Measurements from ENCODE around the gene PABPN1L. TPM values are rescaled to one million over a fixed set of nuclear protein-coding genes. Genes with fewer than 3 reads are reported as not detected.

PABPN1L gene
- polyA plus RNA-seq, 2 of the 4 experiments (the other 2 are of a cell fraction) = not detected

DNA sequence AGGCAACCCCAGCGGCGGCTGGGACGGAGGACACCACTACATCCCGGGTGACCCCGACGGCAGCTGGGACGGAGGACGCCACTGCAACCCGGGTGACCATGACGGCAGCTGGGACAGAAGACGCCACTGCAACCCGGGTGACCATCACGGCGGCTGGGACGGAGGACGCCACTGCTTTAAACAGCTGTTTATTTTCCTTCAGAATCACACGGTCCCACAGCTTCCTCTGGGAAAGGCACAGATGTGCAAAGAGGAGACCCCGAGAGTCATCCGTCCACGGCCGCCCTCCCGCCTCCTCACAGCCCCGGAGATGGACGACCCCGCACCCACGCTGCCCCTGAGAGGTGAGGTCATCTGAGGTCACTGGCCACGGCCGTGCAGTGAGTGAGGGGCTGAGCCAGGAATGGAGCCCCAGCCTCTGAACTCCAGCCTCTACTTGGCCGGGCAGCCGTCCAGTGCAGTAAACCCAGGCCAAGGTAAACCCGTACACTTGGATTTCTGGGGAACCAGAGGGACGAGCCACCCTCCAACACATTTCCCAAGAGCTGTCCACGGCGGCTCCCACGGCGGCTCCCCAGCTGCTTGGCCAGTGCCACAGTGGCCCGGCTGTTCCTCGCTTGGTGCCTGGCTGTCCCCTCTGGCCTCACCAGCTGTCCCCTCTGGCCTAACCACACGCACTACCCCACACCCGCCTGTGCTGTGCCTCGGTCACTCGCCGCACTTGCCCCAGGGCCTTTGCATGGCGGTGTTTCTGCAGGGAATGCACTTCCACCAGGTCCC lies 43.2 kb upstream of the PABPN1L start:
- WGBS (ENCODE audit: missing lambda C conversion rate) = 80% methylated on average over 34 of the region's 44 CpGs
- H3K4me3 ChIP-seq = no peak overlapping the region
- no peak overlapping the region for H3K27ac ChIP-seq
- ChIA-PET CTCF (no interaction called here), POLR2A (no interaction called here)
- no peak for TF ChIP-seq HOXB5 (CRISPR knock-in tag; IDR thresholded peaks at IDR 0.05)
- no peak for TF ChIP-seq GATA3 (IDR thresholded peaks at IDR 0.05; ENCODE audit: borderline replicate concordance)
- TF ChIP-seq FOXS1 (CRISPR knock-in tag; IDR thresholded peaks at IDR 0.05) = no peak
- H3K4me2 ChIP-seq = no peak overlapping the region
- peaks cover 5% of the 10 kb centered on the region; the same call in 1 of the 3 replicates for H3K4me1 ChIP-seq
- no peaks in the 10 kb centered on the region for H3K9me3 ChIP-seq
- no peak for DNase-seq (ENCODE audit: low read depth in 1 of 2, low spot score in 1 of 2)
- 0 out of 6 replicates have a peak, but pooled peaks of 1 of the 2 experiments have one; percentile 5 for ATAC-seq
- FAIRE-seq = no peak

DNA sequence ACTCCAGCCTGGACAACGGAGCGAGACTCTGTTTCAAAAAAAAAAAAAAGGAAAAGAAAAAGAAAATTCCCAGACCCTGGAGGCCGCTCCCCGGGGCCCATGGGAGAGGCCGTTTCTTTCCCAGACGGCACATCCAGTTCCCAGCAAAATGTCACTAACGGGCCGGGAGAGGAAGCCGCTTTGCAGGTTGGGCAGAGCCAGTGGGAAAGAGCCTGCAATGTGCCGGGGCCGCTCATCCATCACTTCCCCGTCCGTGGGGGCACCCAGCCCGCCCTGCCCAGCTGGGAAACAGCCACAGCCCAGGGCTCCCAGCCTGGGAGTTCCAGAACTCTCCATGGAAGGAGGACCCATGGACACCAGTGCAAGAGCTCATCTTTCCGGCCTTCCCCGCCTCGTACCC lies 41.8 kb upstream of the PABPN1L start:
- H3K4me2 ChIP-seq = no peak overlapping the region
- CTCF ChIA-PET = interaction anchor here (1.1 to 1.4 kb wide), 3 partner anchors 11 to 18 kb away, joined by 3 to 4 read pairs (median 3); no protein-coding TSS in a partner anchor
- no peak overlapping the region for H3K4me3 ChIP-seq
- no peak overlapping the region; a peak in 1 of 6 replicates for H3K27ac ChIP-seq
- peaks cover 5% of the 10 kb centered on the region; the same call in 1 of the 3 replicates for H3K4me1 ChIP-seq
- FAIRE-seq (no peak), DNase-seq (ENCODE audit: low read depth in 1 of 2, low spot score in 1 of 2) (no peak), ATAC-seq (no peak)
- POLR2A ChIA-PET = no interaction called here
- WGBS (ENCODE audit: missing lambda C conversion rate) = 85% methylated on average over 13 of the region's 17 CpGs
- TF ChIP-seq POLR2AphosphoS2 (conservative IDR thresholded peaks at IDR 0.05; ENCODE audit: low read length) = no peak
- no peak for TF ChIP-seq NR3C1 (IDR thresholded peaks at IDR 0.05)
- TF ChIP-seq GATA3 (IDR thresholded peaks at IDR 0.05; ENCODE audit: borderline replicate concordance) = no peak
- H3K9me3 ChIP-seq = no peaks in the 10 kb centered on the region

DNA sequence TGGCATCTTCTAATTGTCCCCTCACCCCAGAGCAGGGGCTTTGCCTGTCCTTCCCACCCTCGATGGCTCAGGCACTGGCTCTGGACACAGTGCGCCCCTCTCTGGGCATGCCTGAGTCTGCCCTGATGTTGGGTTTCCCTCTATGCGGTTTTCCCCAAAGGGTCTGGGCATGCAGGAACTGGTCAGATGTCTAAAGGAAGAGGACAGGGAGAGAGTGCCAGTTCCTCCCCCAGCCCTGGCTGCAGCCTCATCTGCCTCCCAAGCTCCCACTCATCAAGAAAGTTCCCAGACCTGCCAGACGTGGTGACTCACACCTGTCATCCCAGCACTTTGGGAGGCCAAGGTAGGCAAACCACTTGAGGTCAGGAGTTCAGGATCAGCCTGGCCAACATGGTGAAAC lies 41.3 kb upstream of the PABPN1L start:
- POLR2A ChIA-PET = no interaction called here
- no peak; a peak in 1 of 6 replicates for ATAC-seq
- DNase-seq (ENCODE audit: low read depth in 1 of 2, low spot score in 1 of 2) = peak in 1 of 2 experiments; percentile 43
- FAIRE-seq = no peak
- no peaks in the 10 kb centered on the region for H3K9me3 ChIP-seq
- TF ChIP-seq FOSL2 (IDR thresholded peaks at IDR 0.05) (no peak), FOSL2 (CRISPR knock-in tag; IDR thresholded peaks at IDR 0.05) (peak; percentile 31; the same call in 1 of the 2 replicates), SMC3 (IDR thresholded peaks at IDR 0.05) (no peak)
- 57% methylated on average over 4 of the region's 4 CpGs for WGBS (ENCODE audit: missing lambda C conversion rate)
- H3K4me3 ChIP-seq = no peak overlapping the region
- peak overlapping the region in 1 of 2 experiments; percentile 59; a peak in 1 of 6 replicates for H3K27ac ChIP-seq
- H3K4me1 ChIP-seq = peaks cover 5% of the 10 kb centered on the region; the same call in 1 of the 3 replicates
- H3K4me2 ChIP-seq = no peak overlapping the region
- CTCF ChIA-PET = interaction anchor here (1.1 to 1.4 kb wide), 3 partner anchors 11 to 17 kb away, joined by 3 to 4 read pairs (median 3); no protein-coding TSS in a partner anchor

DNA sequence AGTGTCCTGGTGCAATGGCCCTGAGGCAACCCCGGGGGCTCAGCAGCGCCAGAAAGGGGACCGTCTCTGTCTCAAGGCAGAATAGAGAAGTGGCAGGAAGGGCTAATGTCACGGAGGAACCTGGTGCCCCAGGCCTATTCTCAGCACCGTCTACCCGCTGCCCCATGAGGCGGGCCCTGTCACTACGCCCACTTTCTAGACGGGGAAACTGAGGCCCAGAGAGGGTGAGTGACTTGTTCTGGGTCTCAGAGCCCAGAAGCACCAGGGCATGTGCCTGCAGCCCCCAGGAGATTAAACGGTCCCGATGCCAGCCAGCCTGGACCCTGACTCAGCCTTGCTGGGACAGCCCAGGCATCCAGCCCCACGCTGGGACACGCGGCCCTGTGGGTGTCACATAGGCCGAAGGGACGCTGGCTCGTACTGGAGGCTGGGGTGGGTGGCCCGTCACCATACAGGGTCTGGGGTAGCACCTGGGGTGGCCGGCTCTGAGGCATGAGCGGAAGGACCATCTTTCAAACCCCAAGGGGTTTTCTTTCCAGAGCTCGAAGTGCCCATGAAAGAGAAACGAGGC lies 40.2 kb upstream of the PABPN1L start:
- POLR2A ChIA-PET = no interaction called here
- no peak for TF ChIP-seq POLR2A (IDR thresholded peaks at IDR 0.05; ENCODE audit: low read length)
- no peak for TF ChIP-seq NPAS2 (CRISPR knock-in tag; IDR thresholded peaks at IDR 0.05; ENCODE audit: borderline replicate concordance)
- TF ChIP-seq BHLHE40 (IDR thresholded peaks at IDR 0.05; ENCODE audit: low read depth, low read length) = no peak
- TF ChIP-seq PHF8 (IDR thresholded peaks at IDR 0.05; ENCODE audit: borderline replicate concordance, low read depth) = no peak
- no peak for TF ChIP-seq CBX8 (IDR thresholded peaks at IDR 0.05)
- no peak for TF ChIP-seq GATA3 (IDR thresholded peaks at IDR 0.05; ENCODE audit: borderline replicate concordance)
- TF ChIP-seq NFE2L2 (conservative IDR thresholded peaks at IDR 0.05; ENCODE audit: low read length) = no peak
- TF ChIP-seq MYC (IDR thresholded peaks at IDR 0.05; ENCODE audit: borderline replicate concordance, low read length) = no peak
- TF ChIP-seq POLR2AphosphoS2 (conservative IDR thresholded peaks at IDR 0.05; ENCODE audit: low read length) = no peak
- no peak for TF ChIP-seq TFCP2L1 (CRISPR knock-in tag; IDR thresholded peaks at IDR 0.05)
- no peak for TF ChIP-seq EP300 (IDR thresholded peaks at IDR 0.05)
- TF ChIP-seq TP53 (CRISPR knock-in tag; IDR thresholded peaks at IDR 0.05) = no peak
- TF ChIP-seq, protein P1, sequence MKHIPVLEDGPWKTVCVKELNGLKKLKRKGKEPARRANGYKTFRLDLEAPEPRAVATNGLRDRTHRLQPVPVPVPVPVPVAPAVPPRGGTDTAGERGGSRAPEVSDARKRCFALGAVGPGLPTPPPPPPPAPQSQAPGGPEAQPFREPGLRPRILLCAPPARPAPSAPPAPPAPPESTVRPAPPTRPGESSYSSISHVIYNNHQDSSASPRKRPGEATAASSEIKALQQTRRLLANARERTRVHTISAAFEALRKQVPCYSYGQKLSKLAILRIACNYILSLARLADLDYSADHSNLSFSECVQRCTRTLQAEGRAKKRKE (CRISPR knock-in tag; IDR thresholded peaks at IDR 0.05; ENCODE audit: low read depth) = no peak
- TF ChIP-seq, protein P2, sequence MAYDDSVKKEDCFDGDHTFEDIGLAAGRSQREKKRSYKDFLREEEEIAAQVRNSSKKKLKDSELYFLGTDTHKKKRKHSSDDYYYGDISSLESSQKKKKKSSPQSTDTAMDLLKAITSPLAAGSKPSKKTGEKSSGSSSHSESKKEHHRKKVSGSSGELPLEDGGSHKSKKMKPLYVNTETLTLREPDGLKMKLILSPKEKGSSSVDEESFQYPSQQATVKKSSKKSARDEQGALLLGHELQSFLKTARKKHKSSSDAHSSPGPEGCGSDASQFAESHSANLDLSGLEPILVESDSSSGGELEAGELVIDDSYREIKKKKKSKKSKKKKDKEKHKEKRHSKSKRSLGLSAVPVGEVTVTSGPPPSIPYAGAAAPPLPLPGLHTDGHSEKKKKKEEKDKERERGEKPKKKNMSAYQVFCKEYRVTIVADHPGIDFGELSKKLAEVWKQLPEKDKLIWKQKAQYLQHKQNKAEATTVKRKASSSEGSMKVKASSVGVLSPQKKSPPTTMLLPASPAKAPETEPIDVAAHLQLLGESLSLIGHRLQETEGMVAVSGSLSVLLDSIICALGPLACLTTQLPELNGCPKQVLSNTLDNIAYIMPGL (CRISPR knock-in tag; IDR thresholded peaks at IDR 0.05; ENCODE audit: borderline replicate concordance) = no peak

More for the DNA sequence above, 40.2 kb upstream of the PABPN1L start:
- Histone ChIP-seq H3K4me2 (no peak overlapping the region), H3K27ac (no peak overlapping the region), H3K4me3 (no peak overlapping the region), H3K9me3 (no peaks in the 10 kb centered on the region), H3K4me1 (peaks cover 5% of the 10 kb centered on the region; the same call in 1 of the 3 replicates)
- CTCF ChIA-PET = interaction anchor here (0.6 kb wide), 2 partner anchors 8 to 258 kb away, joined by 3 to 5 read pairs; no protein-coding TSS in a partner anchor
- WGBS (ENCODE audit: missing lambda C conversion rate) = 79% methylated on average over 15 of the region's 22 CpGs
- FAIRE-seq (no peak), DNase-seq (ENCODE audit: low read depth in 1 of 2, low spot score in 1 of 2) (no peak), ATAC-seq (no peak)
